Neural cell (in vitro differentiated cells): ENCODE measurements around the gene PRMT2. TPM values are rescaled to one million over a fixed set of nuclear protein-coding genes. Genes with fewer than 3 reads are reported as not detected.

ENCODE experiments used
- H2AFZ ChIP-seq: fragments of 200-600, 300-800 bp; sonication (generic), shearing (Covaris generic); 2 replicates; pipeline ENCODE4 v1.6.0; 2014; ENCODE audit warnings: low read depth, mild to moderate bottlenecking, antibody characterized with exemption, low read length, moderate library complexity
- H3F3A ChIP-seq: fragments of 200-600 bp; shearing (Covaris generic); 2 replicates; pipeline ENCODE4 v1.6.1; 2016; ENCODE audit warnings: mild to moderate bottlenecking, moderate library complexity, mixed read lengths, antibody characterized with exemption, low read length; ENCODE audit not compliant: insufficient read depth, poor library complexity, severe bottlenecking
- H3K27ac ChIP-seq: fragments of 200-600, 300-800 bp; sonication (generic), shearing (Covaris generic); 2 replicates; pipeline ENCODE4 v1.5.1; 2014; ENCODE audit warnings: mild to moderate bottlenecking, low read length, moderate library complexity
- H3K27me3 ChIP-seq: fragments of 300-800, 200-600 bp; sonication (generic), shearing (Covaris generic); 2 replicates; pipeline ENCODE4 v1.6.0; 2014; ENCODE audit warnings: mild to moderate bottlenecking, low read depth, low read length, moderate library complexity; ENCODE audit not compliant: insufficient read depth
- H3K36me3 ChIP-seq: fragments of 300-800, 200-600 bp; sonication (generic), shearing (Covaris generic); 2 replicates; pipeline ENCODE4 v1.5.1; 2014; ENCODE audit warnings: mild to moderate bottlenecking, antibody characterized with exemption, low read length, moderate library complexity; ENCODE audit not compliant: insufficient read depth
- H3K4me2 ChIP-seq: fragments of 300-800, 200-600 bp; sonication (generic), shearing (Covaris generic); 2 replicates; pipeline ENCODE4 v1.6.0; 2014; ENCODE audit warnings: mild to moderate bottlenecking, low read length
- H3K4me3 ChIP-seq: fragments of 300-800, 200-600 bp; sonication (generic), shearing (Covaris generic); 2 replicates; pipeline ENCODE4 v1.5.1; 2014; ENCODE audit warnings: mild to moderate bottlenecking, low read length, moderate library complexity
- H3K79me2 ChIP-seq: fragments of 200-600 bp; shearing (Covaris generic); replicated peaks from 2 replicates; pipeline ENCODE4 v1.6.0; 2014; ENCODE audit warnings: mild to moderate bottlenecking, low read length, moderate library complexity; ENCODE audit not compliant: insufficient read depth
- H3K9ac ChIP-seq: fragments of 300-800, 200-600 bp; sonication (generic), shearing (Covaris generic); 2 replicates; pipeline ENCODE4 v1.6.1; 2016; ENCODE audit warnings: mild to moderate bottlenecking, low read length, mixed read lengths
- H3K9me2 ChIP-seq: fragments of 200-600 bp; shearing (Covaris generic); 2 replicates; pipeline ENCODE4 v1.6.1; 2016; ENCODE audit warnings: mild to moderate bottlenecking, low read length, mixed read lengths; ENCODE audit not compliant: insufficient read depth
- H3K9me3 ChIP-seq: fragments of 200-600, 300-800 bp; sonication (generic), shearing (Covaris generic); 2 replicates; pipeline ENCODE4 v1.6.1; 2016; ENCODE audit warnings: mild to moderate bottlenecking, mixed run types, low read length, moderate library complexity, mixed read lengths
- H4K20me1 ChIP-seq: fragments of 200-600 bp; shearing (Covaris generic); 2 replicates; pipeline ENCODE4 v1.6.1; 2016; ENCODE audit warnings: mild to moderate bottlenecking, mixed run types; ENCODE audit not compliant: insufficient read depth
- EP300 ChIP-seq: fragments of 450-650 bp; conservative IDR thresholded peaks from 2 replicates; pipeline ENCODE4 v1.6.1; 2014; ENCODE audit warnings: antibody characterized with exemption, mild to moderate bottlenecking, moderate library complexity; ENCODE audit not compliant: poor library complexity, severe bottlenecking
- EZH2 ChIP-seq: fragments of 200-600, 300-800 bp; shearing (Covaris generic), sonication (generic); IDR thresholded peaks from 2 replicates; pipeline ENCODE4 v1.6.1; 2014; ENCODE audit warnings: antibody characterized with exemption, low read length, borderline replicate concordance, mild to moderate bottlenecking; ENCODE audit not compliant: insufficient read depth, poor library complexity, severe bottlenecking
- MXI1 ChIP-seq: fragments of 450-650 bp; conservative IDR thresholded peaks from 2 replicates; pipeline ENCODE4 v1.6.1; 2014; ENCODE audit warnings: antibody characterized with exemption, mild to moderate bottlenecking; ENCODE audit not compliant: poor library complexity, severe bottlenecking
- POLR2AphosphoS5 ChIP-seq: IDR thresholded peaks from 2 replicates; pipeline ENCODE4 v1.6.1; 2012
- RAD21 ChIP-seq: fragments of 450-650 bp; conservative IDR thresholded peaks from 2 replicates; pipeline ENCODE4 v1.6.1; 2014; ENCODE audit warnings: antibody characterized with exemption, mild to moderate bottlenecking, moderate library complexity
- SMC3 ChIP-seq: fragments of 450-650 bp; conservative IDR thresholded peaks from 2 replicates; pipeline ENCODE4 v1.6.1; 2014; ENCODE audit warnings: antibody characterized with exemption, mild to moderate bottlenecking, moderate library complexity; ENCODE audit not compliant: poor library complexity
- TAF1 ChIP-seq: IDR thresholded peaks from 2 replicates; pipeline ENCODE4 v1.6.1; 2012; ENCODE audit warnings: low read depth
- polyA minus RNA-seq: library from RNA; depleted of rRNA, polyadenylated mRNA; stranded (reverse); fragments of >200 nt; gene quantifications from 2 replicates; pipeline ENCODE4 v1.2.3, GENCODE V29; 2014
- polyA plus RNA-seq: library from polyadenylated mRNA; depleted of rRNA; stranded (reverse); fragments of >200 nt; gene quantifications from 2 replicates; pipeline ENCODE4 v1.2.3, GENCODE V29; 2014
- TF ChIP-seq, protein P1 (sequence below): fragments of 450-650 bp; IDR thresholded peaks from 2 replicates; pipeline ENCODE4 v1.5.1; 2014; ENCODE audit warnings: antibody characterized with exemption, mild to moderate bottlenecking, moderate library complexity; ENCODE audit not compliant: poor library complexity, severe bottlenecking
- TF ChIP-seq, protein P2 (sequence below): IDR thresholded peaks from 2 replicates; pipeline ENCODE4 v1.6.1; 2012; ENCODE audit warnings: borderline replicate concordance

Gene PRMT2
- polyA plus RNA-seq (313 and 343 TPM in 2 replicates), polyA minus RNA-seq (263 and 269 TPM in 2 replicates)

DNA sequence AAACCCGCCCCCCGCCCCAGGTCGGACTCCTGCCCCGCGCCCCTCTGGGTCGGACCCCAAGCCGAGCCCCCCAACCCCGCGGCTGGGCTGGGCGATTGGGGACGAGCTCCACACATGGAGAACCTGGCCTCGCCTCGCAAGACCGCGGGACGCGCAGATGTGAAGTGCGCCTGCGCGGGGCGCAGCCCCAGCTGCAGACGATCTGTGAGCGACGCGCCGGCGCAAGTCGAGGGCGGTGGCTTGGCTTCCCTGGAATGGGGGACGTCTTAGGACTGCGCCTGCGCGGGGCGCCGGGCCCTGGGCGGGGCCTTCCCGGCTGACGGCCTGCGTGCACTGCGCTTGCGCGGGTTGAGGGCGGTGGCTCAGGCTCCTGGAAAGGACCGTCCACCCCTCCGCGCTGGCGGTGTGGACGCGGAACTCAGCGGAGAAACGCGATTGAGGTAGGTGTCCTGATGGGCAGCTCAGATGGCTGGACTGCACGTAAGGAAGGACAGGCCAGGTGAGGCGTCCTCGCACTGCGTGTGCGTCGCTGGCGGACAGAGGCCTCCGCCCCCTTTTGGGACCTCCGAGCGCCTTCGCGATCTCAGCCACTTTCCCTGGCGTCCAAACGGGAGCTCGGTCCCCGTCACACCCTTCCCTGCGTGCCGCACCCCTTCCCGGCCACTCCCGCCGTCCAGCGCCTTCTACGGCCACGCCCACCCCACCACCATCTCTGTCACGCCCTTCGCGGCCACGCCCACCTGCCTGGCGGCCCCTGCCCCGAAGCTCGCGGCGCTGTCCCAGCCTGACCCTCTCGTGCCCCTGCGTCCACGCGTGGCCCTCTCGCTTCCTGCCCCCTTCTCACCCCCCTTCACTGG lies at the start of gene PRMT2:
Gene PRMT2, plus strand, starts transcription at position 351 of the 857 bp plus-strand sequence. CDS start 1,278 bp downstream, outside the sequence.
- Histone ChIP-seq H3K27ac (peak within 1 kb of the TSS; percentile 90), H3K79me2 (peaks cover 48% of the 10 kb centered on the region), H3K9ac (peak within 1 kb of the TSS; percentile 90), H3K4me3 (peak within 1 kb of the TSS; percentile 80), H3K4me2 (peak within 1 kb of the TSS; percentile 85), H3K9me2 (no peaks in the 10 kb centered on the region), H4K20me1 (peaks cover 2% of the 10 kb centered on the region), H3K9me3 (no peaks in the 10 kb centered on the region), H2AFZ (peak within 1 kb of the TSS; percentile 74), H3K27me3 (no peaks in the 10 kb centered on the region), H3F3A (peaks cover 4% of the 10 kb centered on the region), H3K36me3 (peaks cover 5% of the 10 kb centered on the region)
- TF ChIP-seq EP300 (peak; percentile 44), SMC3 (peak; percentile 30), POLR2AphosphoS5 (peak; percentile 99), EZH2 (no peak), MXI1 (peak; percentile 74), TAF1 (no peak), RAD21 (no peak)
- TF ChIP-seq, protein P1, sequence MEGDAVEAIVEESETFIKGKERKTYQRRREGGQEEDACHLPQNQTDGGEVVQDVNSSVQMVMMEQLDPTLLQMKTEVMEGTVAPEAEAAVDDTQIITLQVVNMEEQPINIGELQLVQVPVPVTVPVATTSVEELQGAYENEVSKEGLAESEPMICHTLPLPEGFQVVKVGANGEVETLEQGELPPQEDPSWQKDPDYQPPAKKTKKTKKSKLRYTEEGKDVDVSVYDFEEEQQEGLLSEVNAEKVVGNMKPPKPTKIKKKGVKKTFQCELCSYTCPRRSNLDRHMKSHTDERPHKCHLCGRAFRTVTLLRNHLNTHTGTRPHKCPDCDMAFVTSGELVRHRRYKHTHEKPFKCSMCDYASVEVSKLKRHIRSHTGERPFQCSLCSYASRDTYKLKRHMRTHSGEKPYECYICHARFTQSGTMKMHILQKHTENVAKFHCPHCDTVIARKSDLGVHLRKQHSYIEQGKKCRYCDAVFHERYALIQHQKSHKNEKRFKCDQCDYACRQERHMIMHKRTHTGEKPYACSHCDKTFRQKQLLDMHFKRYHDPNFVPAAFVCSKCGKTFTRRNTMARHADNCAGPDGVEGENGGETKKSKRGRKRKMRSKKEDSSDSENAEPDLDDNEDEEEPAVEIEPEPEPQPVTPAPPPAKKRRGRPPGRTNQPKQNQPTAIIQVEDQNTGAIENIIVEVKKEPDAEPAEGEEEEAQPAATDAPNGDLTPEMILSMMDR: no peak
- TF ChIP-seq, protein P2, sequence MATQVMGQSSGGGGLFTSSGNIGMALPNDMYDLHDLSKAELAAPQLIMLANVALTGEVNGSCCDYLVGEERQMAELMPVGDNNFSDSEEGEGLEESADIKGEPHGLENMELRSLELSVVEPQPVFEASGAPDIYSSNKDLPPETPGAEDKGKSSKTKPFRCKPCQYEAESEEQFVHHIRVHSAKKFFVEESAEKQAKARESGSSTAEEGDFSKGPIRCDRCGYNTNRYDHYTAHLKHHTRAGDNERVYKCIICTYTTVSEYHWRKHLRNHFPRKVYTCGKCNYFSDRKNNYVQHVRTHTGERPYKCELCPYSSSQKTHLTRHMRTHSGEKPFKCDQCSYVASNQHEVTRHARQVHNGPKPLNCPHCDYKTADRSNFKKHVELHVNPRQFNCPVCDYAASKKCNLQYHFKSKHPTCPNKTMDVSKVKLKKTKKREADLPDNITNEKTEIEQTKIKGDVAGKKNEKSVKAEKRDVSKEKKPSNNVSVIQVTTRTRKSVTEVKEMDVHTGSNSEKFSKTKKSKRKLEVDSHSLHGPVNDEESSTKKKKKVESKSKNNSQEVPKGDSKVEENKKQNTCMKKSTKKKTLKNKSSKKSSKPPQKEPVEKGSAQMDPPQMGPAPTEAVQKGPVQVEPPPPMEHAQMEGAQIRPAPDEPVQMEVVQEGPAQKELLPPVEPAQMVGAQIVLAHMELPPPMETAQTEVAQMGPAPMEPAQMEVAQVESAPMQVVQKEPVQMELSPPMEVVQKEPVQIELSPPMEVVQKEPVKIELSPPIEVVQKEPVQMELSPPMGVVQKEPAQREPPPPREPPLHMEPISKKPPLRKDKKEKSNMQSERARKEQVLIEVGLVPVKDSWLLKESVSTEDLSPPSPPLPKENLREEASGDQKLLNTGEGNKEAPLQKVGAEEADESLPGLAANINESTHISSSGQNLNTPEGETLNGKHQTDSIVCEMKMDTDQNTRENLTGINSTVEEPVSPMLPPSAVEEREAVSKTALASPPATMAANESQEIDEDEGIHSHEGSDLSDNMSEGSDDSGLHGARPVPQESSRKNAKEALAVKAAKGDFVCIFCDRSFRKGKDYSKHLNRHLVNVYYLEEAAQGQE: peak; percentile 46

DNA sequence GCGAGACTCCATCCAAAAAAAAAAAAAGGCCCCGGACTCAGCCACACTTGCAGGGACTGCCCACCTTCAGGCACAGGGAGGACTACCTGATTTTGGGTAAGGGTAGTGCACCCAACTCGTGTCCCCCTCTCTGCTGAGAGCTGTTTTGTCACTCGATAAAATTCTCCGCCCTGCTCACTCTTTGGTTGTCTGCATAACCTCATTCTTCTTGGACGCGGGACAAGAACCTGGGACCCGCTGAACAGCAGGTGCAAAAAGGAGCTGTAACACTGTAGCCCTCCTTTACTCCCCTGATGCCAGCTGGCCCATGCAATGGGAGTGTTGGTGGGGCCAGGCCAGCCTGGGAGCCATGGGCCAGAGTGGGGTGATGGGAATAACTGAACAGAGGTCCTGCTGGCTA lies 41.2 kb upstream of the PRMT2 start:
- H4K20me1 ChIP-seq: no peaks in the 10 kb centered on the region
- H3K4me2 ChIP-seq: no peak overlapping the region
- H3K4me3 ChIP-seq: no peak overlapping the region
- no peaks in the 10 kb centered on the region for H3K79me2 ChIP-seq
- no peak overlapping the region for H2AFZ ChIP-seq
- H3K9me2 ChIP-seq: no peaks in the 10 kb centered on the region
- H3K27ac ChIP-seq: no peak overlapping the region
- H3K9ac ChIP-seq: no peak overlapping the region
- H3K9me3 ChIP-seq: no peaks in the 10 kb centered on the region
- H3K27me3 ChIP-seq: no peaks in the 10 kb centered on the region
- no peaks in the 10 kb centered on the region for H3F3A ChIP-seq
- no peaks in the 10 kb centered on the region for H3K36me3 ChIP-seq
- TF ChIP-seq, protein P1: no peak
- TF ChIP-seq, protein P2: no peak
- no peak for TF ChIP-seq MXI1
- no peak for TF ChIP-seq EP300
- no peak for TF ChIP-seq RAD21
- no peak for TF ChIP-seq TAF1
- TF ChIP-seq EZH2: no peak
- TF ChIP-seq SMC3: no peak
- TF ChIP-seq POLR2AphosphoS5: no peak
